ENCODE measurements around the gene DHFR2. TPM values are rescaled to one million over a fixed set of nuclear protein-coding genes. Genes with fewer than 3 reads are reported as not detected.
A peak's percentile ranks its signal among the peaks of the same experiment; 100 is the strongest.

Gene DHFR2
- total RNA-seq, 2 experiments from 2014 or later, result 0.74 to 0.75 TPM

DNA sequence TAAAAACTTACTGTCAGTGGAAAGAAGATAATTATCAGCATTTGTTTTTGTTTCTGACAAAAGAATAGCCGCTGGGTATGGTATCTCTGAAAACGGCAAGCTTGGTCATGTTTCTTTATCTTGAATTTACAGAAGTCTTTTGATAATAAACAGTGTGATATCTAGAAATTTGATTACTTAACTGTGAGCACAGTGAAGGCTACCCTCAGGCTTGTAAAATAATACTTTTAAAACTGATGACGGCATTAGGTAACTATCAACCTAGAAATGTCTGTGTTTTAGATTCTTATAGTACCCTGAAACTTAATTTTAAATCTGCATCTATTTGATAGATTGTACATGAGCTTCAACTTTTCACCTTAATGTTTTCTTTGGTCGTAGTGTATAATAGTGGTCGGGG is 43.6 kb upstream of the DHFR2 start:
- POLR2A ChIA-PET, result no interaction called here
- peaks cover 59% of the 10 kb centered on the region for H3K36me3 Mint-ChIP-seq (ENCODE audit: low read depth)
- no peak for ATAC-seq (ENCODE audit: poor library complexity)

DNA sequence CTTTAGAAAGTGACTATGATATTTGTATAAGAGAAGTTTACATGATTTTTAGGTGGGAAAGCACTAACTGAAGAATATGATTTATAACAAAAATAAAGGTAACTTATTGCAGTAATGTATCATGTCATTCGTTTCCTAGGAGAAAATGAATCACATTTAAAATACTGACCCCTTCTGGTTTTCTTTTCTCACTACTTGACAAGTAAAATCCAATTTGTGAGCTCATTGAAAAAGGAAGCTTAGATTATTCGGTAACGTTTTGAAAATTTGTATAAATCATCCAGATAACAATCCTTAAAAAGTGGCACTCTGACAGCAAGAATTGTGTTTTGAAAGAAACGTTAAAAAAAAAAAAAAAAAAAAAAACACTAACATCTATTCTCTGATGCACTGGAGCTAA is 39.1 kb upstream of the DHFR2 start:
- H3K36me3 Mint-ChIP-seq (ENCODE audit: low read depth), result peaks cover 64% of the 10 kb centered on the region
- H3K27me3 Mint-ChIP-seq, result no peaks in the 10 kb centered on the region
- DNase-seq (peak in 1 of 14 experiments; percentile 4), ATAC-seq (ENCODE audit: poor library complexity) (no peak)
- no peak overlapping the region for H3K27ac Mint-ChIP-seq
- no peaks in the 10 kb centered on the region for H3K4me1 Mint-ChIP-seq (ENCODE audit: low read depth)
- Histone ChIP-seq H3K9me3 (ENCODE audit: control insufficient read depth in 1 of 2, insufficient read depth in 1 of 2, low read length in 2 of 2) (no peaks in the 10 kb centered on the region), H3K4me3 (ENCODE audit: low read length) (no peak overlapping the region), H3K36me3 (ENCODE audit: insufficient read depth, low read length) (peaks cover 52% of the 10 kb centered on the region), H3K27ac (ENCODE audit: low read depth in 1 of 2, low read length in 2 of 2) (no peak overlapping the region), H3K27me3 (ENCODE audit: control insufficient read depth in 1 of 2, insufficient read depth in 2 of 2, low read length in 2 of 2) (no peaks in the 10 kb centered on the region), H3K4me1 (ENCODE audit: insufficient read depth, low read length) (no peaks in the 10 kb centered on the region)
- H3K9me3 Mint-ChIP-seq, result no peaks in the 10 kb centered on the region
- intact Hi-C loops (cut with DNase I, micrococcal nuclease), result no loop called here
- no peak overlapping the region for H3K4me3 Mint-ChIP-seq
- ChIA-PET POLR2A (interaction anchor here (0.5 to 0.6 kb wide), 2 partner anchors 48 to 70 kb away, joined by 3 read pairs; no protein-coding TSS in a partner anchor), CTCF (interaction anchor here (0.7 kb wide), 1 partner anchor 131 kb away, joined by 5 read pairs; no protein-coding TSS in a partner anchor)
- TF ChIP-seq, protein P1, sequence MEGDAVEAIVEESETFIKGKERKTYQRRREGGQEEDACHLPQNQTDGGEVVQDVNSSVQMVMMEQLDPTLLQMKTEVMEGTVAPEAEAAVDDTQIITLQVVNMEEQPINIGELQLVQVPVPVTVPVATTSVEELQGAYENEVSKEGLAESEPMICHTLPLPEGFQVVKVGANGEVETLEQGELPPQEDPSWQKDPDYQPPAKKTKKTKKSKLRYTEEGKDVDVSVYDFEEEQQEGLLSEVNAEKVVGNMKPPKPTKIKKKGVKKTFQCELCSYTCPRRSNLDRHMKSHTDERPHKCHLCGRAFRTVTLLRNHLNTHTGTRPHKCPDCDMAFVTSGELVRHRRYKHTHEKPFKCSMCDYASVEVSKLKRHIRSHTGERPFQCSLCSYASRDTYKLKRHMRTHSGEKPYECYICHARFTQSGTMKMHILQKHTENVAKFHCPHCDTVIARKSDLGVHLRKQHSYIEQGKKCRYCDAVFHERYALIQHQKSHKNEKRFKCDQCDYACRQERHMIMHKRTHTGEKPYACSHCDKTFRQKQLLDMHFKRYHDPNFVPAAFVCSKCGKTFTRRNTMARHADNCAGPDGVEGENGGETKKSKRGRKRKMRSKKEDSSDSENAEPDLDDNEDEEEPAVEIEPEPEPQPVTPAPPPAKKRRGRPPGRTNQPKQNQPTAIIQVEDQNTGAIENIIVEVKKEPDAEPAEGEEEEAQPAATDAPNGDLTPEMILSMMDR (IDR thresholded peaks at IDR 0.05), result no peak

More for the DNA sequence above, 43.6 kb upstream of the DHFR2 start:
- H3K36me3 ChIP-seq (ENCODE audit: insufficient read depth, low read length), result peaks cover 24% of the 10 kb centered on the region
- no peaks in the 10 kb centered on the region for H3K4me1 Mint-ChIP-seq (ENCODE audit: low read depth)
- no peak overlapping the region for H3K27ac Mint-ChIP-seq
- DNase-seq, result no peak
- H3K4me3 Mint-ChIP-seq, result no peak overlapping the region
- H3K27me3 ChIP-seq (ENCODE audit: control insufficient read depth in 1 of 2, insufficient read depth in 2 of 2, low read length in 2 of 2), result no peaks in the 10 kb centered on the region
- intact Hi-C loops (cut with DNase I, micrococcal nuclease), result no loop called here
- no peaks in the 10 kb centered on the region for H3K9me3 ChIP-seq (ENCODE audit: control insufficient read depth in 1 of 2, insufficient read depth in 1 of 2, low read length in 2 of 2)
- no peak overlapping the region for H3K27ac ChIP-seq (ENCODE audit: low read depth in 1 of 2, low read length in 2 of 2)
- no peaks in the 10 kb centered on the region for H3K4me1 ChIP-seq (ENCODE audit: insufficient read depth, low read length)
- no peaks in the 10 kb centered on the region for H3K27me3 Mint-ChIP-seq
- TF ChIP-seq, protein P1 (IDR thresholded peaks at IDR 0.05), result no peak
- H3K9me3 Mint-ChIP-seq, result no peaks in the 10 kb centered on the region
- CTCF ChIA-PET, result interaction anchor here (1.1 kb wide), 1 partner anchor 102 kb away, joined by 4 read pairs; no protein-coding TSS in a partner anchor
- no peak overlapping the region for H3K4me3 ChIP-seq (ENCODE audit: low read length)

DNA sequence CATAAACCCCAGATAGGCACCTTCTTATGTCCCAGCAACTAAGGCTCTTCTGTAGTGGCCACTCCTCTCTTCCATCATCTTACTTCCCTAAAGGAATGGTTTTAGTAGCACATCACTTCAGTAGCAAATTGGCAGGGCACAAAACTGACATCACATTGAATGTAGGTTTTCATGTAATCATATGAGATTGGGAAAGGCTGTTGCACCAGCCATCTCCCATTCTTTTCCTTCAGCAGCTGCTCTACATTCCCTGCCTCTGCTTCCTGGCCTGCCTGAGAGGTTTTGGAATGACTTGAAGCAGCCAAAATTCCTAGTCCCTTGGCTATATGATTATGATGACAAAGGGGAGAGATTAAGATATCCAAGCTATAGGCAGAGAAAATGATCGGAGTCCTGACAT is 36.6 kb upstream of the DHFR2 start:
- H3K27me3 Mint-ChIP-seq, result no peaks in the 10 kb centered on the region
- no peak overlapping the region for H3K4me3 Mint-ChIP-seq
- no peaks in the 10 kb centered on the region for H3K9me3 Mint-ChIP-seq
- Histone ChIP-seq H3K9me3 (ENCODE audit: control insufficient read depth in 1 of 2, insufficient read depth in 1 of 2, low read length in 2 of 2) (no peaks in the 10 kb centered on the region), H3K4me3 (ENCODE audit: low read length) (no peak overlapping the region), H3K4me1 (ENCODE audit: insufficient read depth, low read length) (no peaks in the 10 kb centered on the region), H3K27ac (ENCODE audit: low read depth in 1 of 2, low read length in 2 of 2) (no peak overlapping the region), H3K27me3 (ENCODE audit: control insufficient read depth in 1 of 2, insufficient read depth in 2 of 2, low read length in 2 of 2) (no peaks in the 10 kb centered on the region), H3K36me3 (ENCODE audit: insufficient read depth, low read length) (peaks cover 66% of the 10 kb centered on the region)
- ChIA-PET CTCF (no interaction called here), POLR2A (no interaction called here)
- TF ChIP-seq, protein P1 (IDR thresholded peaks at IDR 0.05), result no peak
- no peaks in the 10 kb centered on the region for H3K4me1 Mint-ChIP-seq (ENCODE audit: low read depth)
- intact Hi-C loops (cut with DNase I, micrococcal nuclease), result no loop called here
- no peak for ATAC-seq (ENCODE audit: poor library complexity)
- H3K36me3 Mint-ChIP-seq (ENCODE audit: low read depth), result peaks cover 68% of the 10 kb centered on the region
- H3K27ac Mint-ChIP-seq, result no peak overlapping the region
- DNase-seq, result no peak
